Measurements from ENCODE around the gene PLCXD1.

DNA sequence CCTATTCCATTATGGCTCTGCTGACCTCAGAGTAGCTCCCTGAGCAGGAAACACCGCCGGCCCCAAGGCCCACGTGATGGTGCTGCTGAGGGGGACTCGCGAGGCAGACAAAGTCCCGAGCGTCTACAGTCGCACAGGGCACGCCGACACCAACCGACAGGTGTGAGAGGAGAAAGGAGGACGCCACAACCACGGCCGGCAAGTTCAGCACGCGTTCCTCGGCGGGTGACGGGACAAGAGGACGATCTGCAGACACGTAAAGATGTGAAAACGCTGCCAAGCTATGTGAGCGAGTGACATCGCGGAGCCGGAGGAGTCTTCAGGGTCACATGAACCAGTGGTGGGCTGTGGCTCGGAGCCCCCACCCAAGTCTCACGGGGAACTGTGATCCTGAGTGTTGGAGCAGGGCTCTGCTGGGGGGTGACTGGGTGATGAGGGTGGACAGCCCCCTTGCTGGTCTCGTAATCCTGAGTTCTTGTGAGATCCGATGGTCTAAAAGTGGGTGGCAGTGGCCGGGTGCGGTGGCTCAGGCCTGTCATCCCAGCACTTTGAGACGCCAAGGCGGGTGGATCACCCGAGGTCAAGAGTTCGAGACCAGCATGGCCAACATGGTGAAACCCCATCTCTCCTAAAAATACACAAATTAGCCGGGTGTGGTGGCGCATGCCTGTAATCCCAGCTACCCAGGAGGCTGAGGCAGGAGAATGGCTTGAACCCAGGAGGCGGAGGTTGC is 71.6 kb downstream of the PLCXD1 start:
- TF ChIP-seq ARNT (IDR thresholded peaks at IDR 0.05) (no peak), ELF4 (IDR thresholded peaks at IDR 0.05) (no peak), SP1 (IDR thresholded peaks at IDR 0.05) (no peak), L3MBTL2 (conservative IDR thresholded peaks at IDR 0.05) (no peak), BHLHE40 (IDR thresholded peaks at IDR 0.05; ENCODE audit: borderline replicate concordance) (no peak)
